ENCODE data around the gene ZNF385B.

The ZNF385B gene

DNA sequence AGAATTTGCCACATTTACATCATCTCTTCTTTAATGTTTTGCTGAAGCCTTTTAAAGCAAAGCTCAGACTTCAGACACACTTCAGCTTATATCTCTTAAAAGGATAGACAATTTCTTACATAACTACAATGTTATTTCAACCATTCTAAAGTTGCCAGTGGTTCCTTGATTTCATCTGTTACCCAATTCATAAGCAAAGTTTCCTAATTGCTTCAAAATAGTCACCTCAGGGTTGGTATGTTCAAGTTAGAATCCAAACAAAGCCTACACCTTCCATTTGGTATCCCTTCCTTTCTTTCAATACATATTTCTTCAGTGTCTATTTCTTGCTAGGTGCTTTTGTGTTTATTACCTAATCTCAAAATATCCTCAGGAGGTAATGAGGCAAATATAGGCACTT lies 60.6 kb downstream of the ZNF385B start:
- H3K4me3 ChIP-seq (ENCODE audit: control insufficient read depth, low read depth, low read length), result no peak overlapping the region
- TF ChIP-seq, protein P1, sequence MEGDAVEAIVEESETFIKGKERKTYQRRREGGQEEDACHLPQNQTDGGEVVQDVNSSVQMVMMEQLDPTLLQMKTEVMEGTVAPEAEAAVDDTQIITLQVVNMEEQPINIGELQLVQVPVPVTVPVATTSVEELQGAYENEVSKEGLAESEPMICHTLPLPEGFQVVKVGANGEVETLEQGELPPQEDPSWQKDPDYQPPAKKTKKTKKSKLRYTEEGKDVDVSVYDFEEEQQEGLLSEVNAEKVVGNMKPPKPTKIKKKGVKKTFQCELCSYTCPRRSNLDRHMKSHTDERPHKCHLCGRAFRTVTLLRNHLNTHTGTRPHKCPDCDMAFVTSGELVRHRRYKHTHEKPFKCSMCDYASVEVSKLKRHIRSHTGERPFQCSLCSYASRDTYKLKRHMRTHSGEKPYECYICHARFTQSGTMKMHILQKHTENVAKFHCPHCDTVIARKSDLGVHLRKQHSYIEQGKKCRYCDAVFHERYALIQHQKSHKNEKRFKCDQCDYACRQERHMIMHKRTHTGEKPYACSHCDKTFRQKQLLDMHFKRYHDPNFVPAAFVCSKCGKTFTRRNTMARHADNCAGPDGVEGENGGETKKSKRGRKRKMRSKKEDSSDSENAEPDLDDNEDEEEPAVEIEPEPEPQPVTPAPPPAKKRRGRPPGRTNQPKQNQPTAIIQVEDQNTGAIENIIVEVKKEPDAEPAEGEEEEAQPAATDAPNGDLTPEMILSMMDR (conservative IDR thresholded peaks at IDR 0.05; ENCODE audit: control insufficient read depth, insufficient read depth, low read depth, low read length), result no peak
- DNase-seq (ENCODE audit: low read depth), result no peak

DNA sequence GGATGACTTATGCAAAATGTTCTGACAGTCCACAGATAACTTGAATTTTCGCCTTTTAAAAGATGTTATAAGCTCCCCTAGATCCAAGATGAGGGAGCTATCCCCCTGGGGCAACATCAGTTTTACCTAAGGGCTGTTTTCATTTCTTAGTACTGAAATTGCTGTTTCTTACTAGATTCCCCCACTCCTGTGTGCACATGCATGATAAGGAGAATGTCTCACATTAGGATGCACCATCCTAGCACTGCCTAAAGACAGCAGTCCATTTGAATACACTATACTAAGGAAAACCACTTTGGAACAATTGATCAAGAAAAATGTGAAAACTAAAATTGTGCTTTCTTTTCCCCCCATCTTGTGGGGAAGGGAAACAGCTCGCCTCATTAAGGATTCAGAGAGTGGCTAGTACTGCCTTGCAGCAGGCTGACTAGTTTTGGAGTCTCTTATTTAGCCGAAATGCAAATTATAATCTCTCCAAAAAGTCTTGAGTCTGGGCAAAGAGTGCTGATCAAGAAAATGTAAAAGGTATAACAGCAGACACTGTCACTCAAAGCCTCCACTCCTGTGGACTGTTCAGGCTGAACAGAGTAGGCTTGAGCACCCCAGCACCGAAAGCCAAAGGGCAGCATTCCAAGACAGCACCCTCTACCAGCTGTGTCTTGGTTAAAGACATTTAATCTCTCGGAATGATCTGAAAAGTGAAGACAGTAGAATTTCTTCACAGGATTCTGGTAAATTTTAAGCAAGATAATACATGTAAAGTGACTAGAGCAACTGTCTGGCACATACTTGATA lies 65.0 kb downstream of the ZNF385B start:
- no peak for DNase-seq (ENCODE audit: low read depth)
- H3K4me3 ChIP-seq (ENCODE audit: control insufficient read depth, low read depth, low read length), result no peak overlapping the region
- TF ChIP-seq, protein P1 (conservative IDR thresholded peaks at IDR 0.05; ENCODE audit: control insufficient read depth, insufficient read depth, low read depth, low read length), result no peak

DNA sequence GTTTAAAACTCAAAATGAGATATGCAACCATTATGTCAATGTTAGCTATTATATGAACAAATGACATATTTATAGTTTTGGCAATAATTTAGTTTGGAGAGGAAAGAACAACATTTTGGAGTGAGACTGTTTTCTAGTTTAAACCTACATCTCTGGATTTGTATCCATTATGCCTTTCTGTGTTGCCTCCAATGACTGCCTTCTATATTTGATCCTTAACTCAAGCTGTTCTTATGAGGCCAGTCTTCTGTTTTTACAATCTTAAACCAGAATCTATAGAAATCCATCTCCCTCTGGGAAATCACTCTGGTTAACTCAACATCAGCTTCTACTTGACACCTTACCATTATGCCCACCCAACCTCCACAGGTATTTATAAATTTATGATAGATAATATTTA lies 67.5 kb downstream of the ZNF385B start:
- TF ChIP-seq, protein P1 (conservative IDR thresholded peaks at IDR 0.05; ENCODE audit: control insufficient read depth, insufficient read depth, low read depth, low read length), result no peak
- no peak for DNase-seq (ENCODE audit: low read depth)
- H3K4me3 ChIP-seq (ENCODE audit: control insufficient read depth, low read depth, low read length), result no peak overlapping the region

DNA sequence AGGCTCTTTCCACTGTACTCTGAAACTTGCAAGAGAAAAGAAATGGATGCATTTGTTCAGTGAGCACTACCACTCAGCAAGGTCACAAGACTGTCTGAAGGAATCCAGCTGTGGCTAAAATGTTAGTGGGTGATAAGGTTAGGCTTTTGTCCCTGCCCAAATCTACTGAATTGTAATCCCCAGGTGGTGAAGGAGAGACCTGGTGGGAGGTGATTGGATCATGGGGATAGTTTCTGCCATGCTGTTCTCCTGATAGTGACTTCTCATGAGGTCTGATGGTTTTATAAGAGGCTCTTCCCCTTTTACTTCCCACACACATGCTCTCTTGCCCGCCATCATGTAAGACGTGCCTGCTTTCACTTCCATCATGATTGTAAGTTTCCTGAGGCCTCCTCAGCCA lies 68.2 kb downstream of the ZNF385B start:
- TF ChIP-seq, protein P1 (conservative IDR thresholded peaks at IDR 0.05; ENCODE audit: control insufficient read depth, insufficient read depth, low read depth, low read length), result no peak
- no peak for DNase-seq (ENCODE audit: low read depth)
- H3K4me3 ChIP-seq (ENCODE audit: control insufficient read depth, low read depth, low read length), result no peak overlapping the region

DNA sequence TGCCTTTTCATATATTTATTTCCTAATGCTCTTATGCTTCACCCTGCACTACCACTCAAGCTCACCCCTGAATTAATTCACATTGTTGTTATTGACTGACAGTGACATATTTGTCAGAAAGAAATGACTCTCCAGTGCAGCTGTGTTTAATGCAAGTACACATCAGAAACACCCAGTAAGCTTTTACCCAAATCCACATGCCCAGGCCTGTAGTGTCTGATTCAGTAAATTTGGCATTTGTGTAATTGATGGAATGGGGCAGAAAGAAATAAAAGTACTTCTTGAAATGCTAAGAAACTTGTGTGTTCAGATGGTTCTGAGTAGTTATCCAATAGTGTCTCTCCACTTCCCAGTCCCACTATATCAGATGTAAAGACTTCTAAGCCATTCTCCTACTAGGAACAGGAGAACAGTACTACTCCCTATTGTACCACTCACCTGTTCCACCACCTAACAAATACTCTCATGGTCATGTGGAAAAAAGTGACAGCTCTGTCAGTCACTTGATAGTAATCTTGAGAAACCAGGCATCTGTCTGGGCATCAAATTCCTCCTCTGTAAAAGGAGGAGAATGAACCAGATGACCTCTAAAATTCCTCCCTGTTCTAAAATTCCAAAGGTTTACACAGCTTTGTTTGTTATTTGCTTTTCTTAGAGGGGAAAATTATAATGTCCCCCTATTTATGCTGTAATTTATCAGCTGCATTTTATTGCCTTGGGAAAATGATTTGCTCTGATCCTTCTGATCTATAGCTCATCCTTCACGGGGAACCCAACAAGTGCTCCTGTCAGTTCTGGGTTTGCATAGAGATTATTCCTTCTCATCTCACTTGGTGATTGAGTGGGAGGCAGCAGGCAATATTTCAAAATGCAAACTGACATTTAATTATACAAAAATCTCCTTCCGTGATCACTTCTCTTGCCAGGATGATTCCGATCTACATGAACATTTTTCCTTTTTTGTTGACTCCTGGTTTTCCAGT lies 70.9 kb downstream of the ZNF385B start:
- no peak overlapping the region for H3K4me3 ChIP-seq (ENCODE audit: control insufficient read depth, low read depth, low read length)
- TF ChIP-seq, protein P1 (conservative IDR thresholded peaks at IDR 0.05; ENCODE audit: control insufficient read depth, insufficient read depth, low read depth, low read length), result no peak
- no peak for DNase-seq (ENCODE audit: low read depth)

DNA sequence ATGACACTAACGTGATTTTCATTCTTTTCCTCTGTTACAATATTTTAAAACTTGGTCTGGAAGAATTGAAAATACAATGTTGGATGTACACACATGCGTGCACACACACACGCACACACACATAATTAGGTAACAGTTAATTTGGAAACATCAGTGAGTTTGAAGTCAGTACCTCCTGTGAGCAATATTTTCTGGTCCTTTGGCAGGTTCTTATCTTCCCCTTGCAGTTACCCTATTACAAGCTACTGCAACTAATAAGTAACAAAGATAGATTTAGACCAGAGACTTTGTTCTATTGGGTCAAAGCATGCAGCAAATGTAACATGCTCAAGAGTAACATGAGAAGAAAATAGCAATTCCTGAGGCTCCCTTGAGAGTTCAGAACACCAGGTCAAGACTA lies 73.3 kb downstream of the ZNF385B start:
- TF ChIP-seq, protein P1 (conservative IDR thresholded peaks at IDR 0.05; ENCODE audit: control insufficient read depth, insufficient read depth, low read depth, low read length), result no peak
- no peak overlapping the region for H3K4me3 ChIP-seq (ENCODE audit: control insufficient read depth, low read depth, low read length)
- no peak for DNase-seq (ENCODE audit: low read depth)
